Testis (tissue), 2 donors: Measurements from ENCODE around the gene C1QTNF12.

ENCODE experiments used
- CTCF ChIP-seq, 3 experiments: fragments of 450-650 bp in 2 of 3; fragments of 200-600 bp in 1 of 3; sonication (generic) in 1 of 3; IDR thresholded peaks; one replicate each; pipeline ENCODE4 v1.5.1; 2016 to 2019; ENCODE audit warnings: antibody characterized with exemption in 3 of 3, mild to moderate bottlenecking in 2 of 3, moderate library complexity in 1 of 3
- POLR2A ChIP-seq: fragments of 450-650 bp; IDR thresholded peaks from one replicate; pipeline ENCODE4 v1.6.1; 2017; ENCODE audit warnings: antibody characterized with exemption, mild to moderate bottlenecking, moderate library complexity

GRCh38 chr1:1228187-1228586 is 18.3 kb downstream of the C1QTNF12 start:
- no peak for TF ChIP-seq CTCF (IDR thresholded peaks at IDR 0.05)
- no peak for TF ChIP-seq POLR2A
